DMS153 treated with DMSO at 0.1 percent for 48 hours (cell line): ENCODE data around the gene KRT3.
A peak's percentile ranks its signal among the peaks of the same experiment; 100 is the strongest.

Experiments
- DNase-seq: peaks from one replicate; lab custom pipeline; 2025; ENCODE audit not compliant: unreplicated experiment; lab: John Stamatoyannopoulos, UW

Gene KRT3

DNA sequence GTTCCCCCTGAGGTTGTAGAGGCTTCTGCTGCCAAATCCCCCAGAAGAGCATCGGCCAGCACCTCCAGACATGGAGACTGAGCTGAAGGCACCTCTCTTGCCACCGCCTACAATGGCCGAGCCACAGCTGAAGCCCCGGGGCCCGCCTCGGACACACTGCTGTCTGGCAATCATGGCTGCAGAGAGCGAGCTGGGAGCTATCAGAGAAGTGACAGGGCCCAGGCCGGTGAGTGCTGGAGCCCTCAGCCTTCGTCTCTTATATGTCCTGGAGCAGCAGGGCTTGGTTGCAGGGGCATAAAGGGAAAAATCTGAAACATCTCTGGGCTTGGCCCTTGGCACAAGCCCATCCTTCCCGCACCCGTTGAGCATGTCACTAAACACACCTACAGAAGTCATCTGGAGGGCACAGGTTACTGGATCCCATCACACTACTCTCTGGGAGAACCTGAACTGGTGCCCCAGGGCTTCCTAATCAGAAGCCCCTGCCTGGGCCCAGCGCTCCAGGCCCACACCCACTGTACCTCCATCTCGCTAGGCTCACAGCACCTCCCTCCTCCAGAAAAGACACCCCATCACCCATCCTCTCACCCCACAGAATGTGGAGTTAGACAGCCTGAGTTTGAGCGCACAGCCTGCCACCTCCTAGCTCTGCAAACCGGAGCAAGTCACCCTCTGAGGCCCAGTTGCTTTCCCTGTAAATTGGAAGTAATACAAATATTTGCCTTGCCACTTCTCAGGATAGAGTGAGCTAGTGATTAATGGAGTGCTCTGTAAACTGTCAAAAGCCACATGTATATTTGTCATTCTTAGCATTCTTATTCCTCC is 18.2 kb upstream of the KRT3 start, which contains the start of gene KRT4:
TSS of gene KRT4 (minus strand) at position 232 of the 825 bp plus-strand sequence. CDS start at position 174, 58 bp downstream.
- DNase-seq, result peak; percentile 16

DNA sequence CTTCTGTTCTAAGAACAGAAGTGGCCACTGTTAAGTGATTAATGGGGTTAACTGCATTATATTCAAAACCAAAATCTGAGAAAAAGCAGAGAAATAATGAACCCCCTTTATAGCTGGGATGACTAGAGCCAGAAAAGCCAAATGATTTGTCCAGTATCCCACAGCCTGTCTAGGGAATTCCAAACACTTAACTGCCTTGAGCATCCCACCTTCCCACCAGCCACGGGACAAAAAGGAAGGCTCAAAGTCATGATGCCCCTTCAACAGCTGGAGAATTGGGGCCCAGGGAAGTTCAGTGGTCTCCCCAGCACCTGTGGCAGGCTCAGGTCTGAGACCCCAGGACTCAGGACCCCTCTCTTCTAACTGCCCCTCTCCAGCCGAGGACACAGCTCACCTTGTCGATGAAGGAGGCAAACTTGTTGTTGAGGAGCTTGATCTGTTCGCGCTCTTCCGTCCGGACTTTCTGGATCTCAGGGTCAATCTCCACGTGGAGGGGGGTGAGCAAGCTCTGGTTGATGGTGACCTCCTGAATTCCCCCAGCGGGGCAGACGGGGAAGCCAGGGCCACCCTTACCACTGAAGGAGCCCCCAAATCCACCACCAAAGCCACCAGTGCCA is 17.4 kb upstream of the KRT3 start:
- DNase-seq, result no peak

DNA sequence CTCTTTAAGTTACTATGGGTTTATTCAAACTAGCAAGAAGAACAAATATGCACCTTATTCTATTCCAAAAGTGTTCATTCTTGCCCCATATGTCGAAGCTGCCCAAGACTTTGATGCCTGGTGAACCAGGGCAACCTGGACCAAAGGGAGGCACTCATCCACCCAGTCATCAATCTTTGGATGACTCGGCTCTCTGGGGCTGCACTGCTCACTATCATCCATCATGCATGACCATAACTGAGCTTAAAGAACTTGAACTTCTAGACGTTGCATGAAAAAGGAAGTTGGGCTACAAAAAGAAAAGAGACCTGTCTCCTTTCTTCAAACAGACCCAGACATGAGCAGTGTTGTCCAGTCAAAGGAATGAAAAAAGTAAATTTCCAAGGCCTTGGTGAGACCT is 16.8 kb upstream of the KRT3 start:
- no peak for DNase-seq

DNA sequence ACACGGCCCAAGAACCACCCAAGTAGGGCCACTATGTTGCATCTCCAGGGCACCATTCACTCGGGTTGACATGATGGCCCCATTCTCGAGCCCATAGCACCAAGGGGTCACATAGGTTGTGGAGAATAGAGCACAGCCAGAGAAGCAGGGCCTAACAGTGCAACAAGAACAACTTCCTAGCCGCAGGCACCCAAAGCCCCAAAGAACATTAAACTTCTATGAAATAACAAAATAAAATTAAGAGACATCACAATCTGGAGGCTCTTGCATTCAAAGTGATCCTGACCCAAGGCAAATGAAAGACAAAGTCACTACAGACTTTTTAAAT is 16.1 kb upstream of the KRT3 start:
- no peak for DNase-seq

DNA sequence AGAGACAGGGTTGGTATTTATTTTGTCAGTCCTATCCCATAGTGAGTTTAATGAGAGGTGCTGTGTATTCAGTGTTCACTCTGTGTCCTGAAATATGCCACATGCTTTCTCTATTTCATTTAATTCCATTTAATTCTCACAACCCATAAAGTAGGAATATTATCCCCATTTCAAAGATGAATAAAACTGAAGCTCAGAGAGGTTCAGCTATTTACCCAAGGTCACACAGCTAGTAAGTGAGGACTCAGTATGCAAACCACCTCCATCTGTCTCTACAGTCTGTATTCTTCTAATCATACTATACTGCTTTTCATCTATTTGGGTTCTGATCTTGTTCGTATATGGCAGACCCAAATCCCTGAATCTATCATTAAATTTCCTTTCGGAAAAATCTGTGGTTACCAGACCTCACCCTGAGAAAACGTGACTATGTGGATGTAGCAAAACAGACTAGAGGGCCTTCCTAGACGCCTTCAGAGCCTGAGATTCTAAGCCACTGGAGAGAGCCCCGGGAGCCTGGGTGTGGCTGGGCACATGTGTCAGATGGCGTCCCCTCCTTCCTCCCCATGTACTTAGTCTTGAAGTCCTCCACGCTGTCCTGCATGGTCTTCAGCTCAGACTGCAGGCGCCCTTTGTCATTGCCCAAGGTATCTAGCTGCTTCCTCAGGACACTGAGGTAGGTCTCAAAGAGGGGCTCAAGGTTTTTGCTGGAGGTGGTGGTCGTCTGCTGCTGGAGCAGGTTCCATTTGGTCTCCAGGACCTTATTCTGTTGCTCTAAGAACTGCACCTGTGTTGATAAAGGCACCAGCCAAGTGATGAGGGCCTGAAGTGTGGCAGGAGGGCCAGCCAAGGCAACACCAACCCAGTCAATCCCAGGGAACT is 15.5 kb upstream of the KRT3 start:
- no peak for DNase-seq

DNA sequence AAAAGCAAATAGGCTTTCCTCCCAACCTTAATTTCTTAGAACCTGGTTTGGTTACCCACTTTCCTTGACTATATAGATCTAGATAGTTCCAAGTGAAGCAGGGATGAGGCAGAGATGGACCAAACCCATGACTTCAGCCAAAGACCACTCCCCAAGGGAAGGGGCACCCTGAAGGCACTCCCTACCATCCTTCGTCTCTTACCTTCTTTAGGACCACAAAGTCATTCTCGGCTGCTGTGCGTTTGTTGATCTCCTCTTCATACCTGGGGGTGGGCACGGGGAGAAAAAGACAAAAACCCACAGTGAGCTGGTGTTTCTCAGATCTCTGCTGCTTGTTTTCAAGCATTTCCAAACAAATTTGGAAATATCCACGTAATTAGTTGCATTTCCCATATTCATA is 14.6 kb upstream of the KRT3 start:
- DNase-seq, result no peak

DNA sequence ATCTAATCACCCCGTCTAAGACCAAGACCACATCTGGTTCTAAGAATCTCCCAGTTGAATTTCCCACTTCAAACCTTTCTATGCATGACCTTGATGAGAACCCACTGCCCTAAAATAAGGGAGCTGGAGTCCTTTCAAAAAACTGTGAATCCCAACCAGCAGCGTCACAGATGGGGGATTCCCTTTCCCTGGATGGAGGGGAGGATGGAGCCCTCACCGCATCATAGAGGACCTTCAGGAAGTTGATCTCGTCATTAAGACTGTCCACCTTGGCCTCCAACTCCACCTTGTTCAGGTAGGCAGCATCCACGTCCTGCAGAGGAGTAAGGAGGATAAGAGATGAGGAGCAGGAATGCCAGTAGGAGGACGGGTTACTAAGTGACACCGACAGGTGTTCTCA is 13.2 kb upstream of the KRT3 start:
- DNase-seq, result no peak

DNA sequence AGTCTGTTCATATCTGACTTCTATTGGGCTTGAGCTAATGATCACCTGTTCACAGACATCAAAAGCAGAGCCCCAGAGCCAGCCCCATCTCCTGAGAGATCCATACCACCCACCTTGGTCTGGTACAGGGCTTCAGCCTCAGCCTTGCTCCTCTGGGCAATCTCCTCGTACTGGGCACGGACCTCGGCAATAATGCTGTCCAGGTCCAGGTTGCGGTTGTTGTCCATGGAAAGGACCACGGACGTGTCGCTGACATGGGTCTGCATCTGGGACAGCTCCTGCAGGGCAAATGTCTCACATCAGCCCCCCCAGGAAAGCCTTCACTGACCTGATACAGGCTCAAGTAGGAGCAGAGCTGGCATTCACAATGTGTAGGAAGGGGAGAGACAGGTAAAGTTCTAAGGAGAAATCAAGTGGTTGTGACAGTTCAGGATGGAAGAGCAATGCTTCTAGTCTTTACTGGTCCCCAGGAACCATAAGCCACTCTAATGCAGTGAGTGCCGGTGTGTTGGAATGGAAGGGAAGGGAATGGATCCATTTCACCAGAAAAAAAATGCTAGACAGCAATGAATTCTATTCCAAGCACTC is 12.8 kb upstream of the KRT3 start:
- no peak for DNase-seq

DNA sequence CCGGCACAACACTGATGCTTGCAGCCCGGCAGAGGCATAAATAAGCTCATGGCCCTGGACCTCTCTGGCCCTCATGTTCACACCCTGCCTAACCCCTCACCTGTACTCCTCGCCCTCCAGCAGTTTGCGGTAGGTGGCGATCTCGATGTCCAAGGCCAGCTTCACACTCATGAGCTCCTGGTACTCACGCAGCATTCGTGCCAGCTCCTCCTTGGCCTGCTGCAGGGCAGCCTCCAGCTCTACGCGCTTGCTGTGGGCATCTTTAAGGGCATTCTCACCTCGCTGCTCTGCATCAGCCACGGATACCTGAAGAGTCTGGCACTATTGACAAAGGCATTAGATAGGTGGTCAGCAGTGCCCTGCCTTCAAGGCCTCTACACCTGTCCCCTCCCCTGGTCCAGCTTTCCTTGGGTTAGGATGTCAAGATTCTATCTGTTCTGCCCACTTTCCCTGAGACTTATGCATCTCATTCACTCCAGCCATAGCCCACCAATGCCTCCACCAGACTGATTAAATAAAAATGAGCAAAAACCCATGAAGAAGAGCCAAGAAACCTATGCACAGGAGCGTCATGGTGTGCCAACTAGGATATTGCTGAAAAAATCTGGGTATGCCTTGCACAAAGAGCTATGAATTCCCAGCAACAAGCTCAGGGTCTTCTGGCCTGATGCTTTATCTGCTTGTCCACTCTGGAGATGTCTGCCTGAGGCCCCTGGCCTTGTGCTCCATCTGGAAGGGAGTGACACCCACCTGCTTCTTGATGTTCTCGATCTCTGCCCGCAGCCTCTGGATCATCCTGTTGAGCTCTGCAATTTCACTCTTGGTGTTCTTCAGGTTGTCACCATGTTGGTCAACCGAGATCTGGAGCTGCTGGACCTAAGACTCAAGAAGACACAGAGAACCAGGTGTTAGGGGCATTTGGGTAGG is 11.9 kb upstream of the KRT3 start:
- DNase-seq, result no peak

DNA sequence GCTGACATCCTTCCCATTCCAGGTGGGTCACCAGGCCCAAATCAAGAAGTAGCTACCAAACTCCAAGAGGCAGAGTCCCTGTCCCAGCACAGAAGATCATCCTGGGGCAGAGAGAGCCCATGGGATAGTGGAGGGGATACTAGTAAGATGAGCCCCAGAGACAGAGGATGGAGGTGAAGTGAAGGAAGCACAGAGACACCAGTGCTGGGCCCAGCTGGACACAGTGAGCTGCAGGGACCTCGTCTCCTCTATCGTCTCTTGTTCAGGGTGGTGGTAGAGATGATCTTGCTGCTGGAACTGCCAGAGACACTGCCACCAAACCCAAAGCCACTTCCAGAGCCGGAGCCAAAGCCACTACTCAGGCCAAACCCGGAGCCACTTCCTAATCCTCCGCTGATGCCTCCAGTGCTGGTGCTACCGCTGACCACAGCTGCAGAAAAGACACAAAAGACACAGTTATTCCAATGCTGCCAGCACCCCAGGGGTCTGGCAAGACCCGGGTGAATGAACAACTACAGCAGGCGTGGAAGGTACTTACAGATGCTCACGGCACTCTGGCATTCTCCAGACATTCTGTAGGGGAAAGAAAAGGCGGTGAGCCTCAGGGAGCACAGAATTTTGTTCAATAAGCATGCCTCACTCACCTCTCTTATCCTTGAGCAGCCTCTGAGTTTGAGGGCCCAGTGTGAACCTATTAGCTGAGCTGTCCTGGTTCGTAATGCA is 11.1 kb upstream of the KRT3 start:
- DNase-seq, result no peak

DNA sequence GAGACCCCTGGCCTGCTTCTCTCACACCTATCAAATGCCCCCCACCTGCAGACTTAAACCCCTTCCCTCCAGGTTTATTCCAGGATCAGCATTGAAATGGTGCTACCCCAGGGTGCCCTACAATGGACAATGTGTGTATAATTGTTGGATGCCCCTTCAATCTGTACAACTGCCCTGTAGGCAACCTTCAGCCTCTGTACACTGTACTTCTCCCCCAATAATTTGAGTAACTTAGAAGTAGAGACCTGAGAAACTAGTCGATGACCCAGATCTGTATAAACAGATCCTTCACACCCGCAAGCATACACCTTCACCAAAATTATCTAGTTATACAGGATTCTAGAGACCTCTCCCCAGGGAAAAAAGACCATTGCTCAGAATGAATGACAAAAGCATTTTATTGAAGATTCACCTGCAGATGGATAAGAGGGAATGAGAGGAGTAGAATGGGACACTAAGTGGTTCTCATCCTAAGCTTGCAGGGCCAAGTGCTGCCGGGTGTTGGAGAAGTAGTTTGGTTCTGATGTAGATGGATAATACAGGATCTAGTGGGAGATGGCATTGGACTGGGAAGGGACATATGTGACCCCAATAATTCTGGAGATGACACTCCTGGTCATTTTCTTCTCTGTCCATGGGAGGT is 10.4 kb upstream of the KRT3 start:
- DNase-seq, result no peak

DNA sequence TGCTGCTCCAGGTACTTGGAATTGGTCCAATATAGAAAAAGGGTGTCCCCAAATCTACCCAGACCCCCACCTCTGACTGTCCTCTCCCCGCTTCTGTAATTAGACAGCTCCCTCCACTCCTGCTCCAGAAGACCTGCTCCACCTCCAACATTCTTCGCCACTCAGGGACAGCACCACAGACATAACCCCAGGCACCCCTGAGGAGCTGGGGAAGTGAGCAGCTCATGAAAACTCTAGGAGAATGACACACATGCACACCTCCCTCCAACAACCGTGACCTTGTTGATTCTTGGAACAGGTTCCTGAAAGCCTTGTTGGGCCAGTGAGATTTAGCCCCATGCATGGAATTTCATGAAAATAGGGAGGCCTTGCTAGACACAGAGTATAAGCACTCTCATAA is 9.8 kb upstream of the KRT3 start:
- no peak for DNase-seq

DNA sequence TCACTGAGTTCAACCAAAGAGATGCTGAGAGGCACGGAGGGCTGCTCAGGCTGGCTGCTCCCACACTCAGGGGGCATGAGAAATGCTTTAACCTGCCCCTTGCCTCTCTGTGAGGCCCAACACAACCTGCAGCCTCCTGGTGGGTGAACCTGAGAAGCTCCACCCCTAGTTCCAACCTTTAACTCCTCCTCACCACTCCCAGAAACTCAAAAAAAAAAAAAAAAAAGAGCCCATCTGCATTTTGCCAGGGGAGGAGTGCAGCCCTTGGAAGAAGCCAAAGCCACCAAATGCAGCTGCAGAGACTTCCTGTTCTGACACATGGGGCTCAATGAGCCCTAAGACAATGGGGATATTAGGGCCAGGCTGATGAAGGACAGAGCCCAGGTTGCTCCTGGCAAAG is 9.1 kb upstream of the KRT3 start:
- no peak for DNase-seq

DNA sequence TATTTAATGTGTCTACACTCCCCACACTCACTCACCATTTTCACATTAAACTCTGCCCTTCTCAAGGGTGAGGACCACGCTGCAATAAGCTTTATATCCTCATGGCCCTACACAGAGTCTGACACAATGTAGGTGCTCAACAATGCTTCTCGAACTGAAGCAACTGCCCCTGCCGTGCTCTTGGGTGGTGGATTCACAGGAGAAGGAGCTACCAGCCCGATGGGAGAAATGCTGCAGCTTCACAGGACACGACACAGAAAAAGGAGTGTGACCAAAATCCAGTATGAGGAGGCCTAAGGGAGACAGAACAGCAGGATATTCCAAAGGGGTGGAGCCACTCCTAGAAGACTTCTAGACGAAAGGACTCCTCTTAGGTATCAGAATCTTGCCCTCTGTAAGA is 6.5 kb upstream of the KRT3 start:
- no peak for DNase-seq

DNA sequence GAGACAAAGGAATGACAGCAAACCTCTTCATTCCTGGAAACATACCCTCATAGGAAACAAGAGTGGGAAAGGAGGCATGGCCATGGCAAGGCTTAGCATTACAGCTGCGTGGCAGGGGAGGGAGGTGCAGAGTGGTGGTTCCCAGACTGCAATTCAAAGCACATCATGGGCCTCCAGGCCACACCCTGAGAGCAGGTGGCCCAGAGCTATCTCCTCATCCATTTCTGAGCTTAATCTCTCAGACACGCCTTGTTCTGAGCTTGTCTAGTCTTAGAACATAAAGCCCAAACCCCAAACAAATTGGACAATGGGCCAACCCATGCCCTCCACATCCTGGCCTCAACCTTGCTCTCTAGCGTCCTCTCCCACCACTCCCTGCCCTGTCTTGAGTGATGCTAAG is 5.9 kb upstream of the KRT3 start:
- no peak for DNase-seq

DNA sequence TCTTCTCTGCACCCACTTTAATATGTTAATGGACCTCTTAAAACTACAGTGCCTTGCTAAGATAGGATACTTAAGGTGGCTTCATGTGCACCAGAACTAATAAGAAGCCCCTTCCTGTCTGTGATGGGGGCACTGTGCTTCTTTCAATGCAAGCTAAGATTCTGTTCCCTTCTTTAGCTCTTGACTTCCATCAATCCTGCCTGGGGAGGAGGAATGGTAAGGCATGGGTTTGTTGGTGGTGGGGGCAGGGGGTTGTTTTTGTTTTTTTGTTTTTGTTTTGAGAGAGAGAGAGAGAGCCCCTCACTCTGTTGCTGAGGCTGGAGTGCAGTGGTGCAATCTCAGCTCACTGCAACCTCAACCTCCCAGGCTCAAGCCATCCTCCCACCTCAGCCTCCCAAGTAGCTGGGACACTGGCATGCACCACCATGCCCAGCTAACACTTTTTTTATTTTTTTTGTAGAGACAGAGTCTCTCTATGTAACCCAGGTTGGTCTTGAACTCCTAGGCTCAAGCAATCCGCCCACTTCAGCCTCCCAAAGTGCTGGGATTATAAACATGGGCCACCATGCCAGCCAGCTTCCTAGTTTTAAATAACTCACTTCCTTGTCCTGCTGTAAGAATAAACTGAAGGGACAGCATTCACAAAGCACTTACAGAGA is 4.5 kb upstream of the KRT3 start:
- no peak for DNase-seq

DNA sequence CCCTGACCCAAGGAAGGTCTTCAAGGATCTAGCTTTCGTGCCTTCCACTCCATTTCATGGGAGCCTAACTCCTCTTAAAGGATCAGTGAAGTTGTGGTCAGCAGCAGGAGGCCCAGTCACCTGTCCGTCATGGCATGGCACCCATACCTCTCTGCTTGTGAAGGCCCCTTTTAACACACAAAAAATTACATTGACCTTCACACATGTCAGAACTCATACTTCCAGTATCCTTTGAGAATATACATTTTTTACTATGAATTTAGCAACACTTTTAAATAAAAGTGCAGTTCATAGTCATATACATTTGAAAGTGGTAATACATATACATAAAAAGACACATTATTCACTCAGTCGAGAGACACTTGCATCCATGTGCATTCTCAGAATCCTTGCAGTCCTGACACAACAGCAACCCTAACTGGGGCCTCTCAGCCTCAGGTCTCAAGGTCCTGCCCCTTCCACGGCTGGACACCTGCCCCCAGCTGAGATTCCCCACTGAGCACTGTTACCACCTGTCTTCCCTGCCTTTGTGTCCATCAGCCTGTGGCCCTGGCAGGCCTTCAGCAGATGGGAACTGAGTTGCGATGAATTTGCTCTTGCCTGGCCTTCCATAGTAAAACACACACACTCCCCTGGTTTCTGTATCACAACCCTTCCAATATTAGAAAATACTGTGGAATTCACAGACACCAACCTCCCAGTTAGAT is 3.7 kb upstream of the KRT3 start:
- no peak for DNase-seq
